K562 (cell line): ENCODE measurements around the gene ZNF487. TPM values are rescaled to one million over a fixed set of nuclear protein-coding genes. Genes with fewer than 3 reads are reported as not detected.

Experiments used
- BACH1 ChIP-seq: fragments of 200-800 bp; sonication (Bioruptor generic); IDR thresholded peaks from 2 replicates; pipeline ENCODE4 v1.6.1; 2016; ENCODE audit warnings: missing genetic modification characterization, missing compliant biosample characterization
- CBX3 ChIP-seq, 2 experiments: IDR thresholded peaks; 1 replicate in 1 of 2; 2 replicates in 1 of 2; pipeline ENCODE4 v1.6.1; 2012; ENCODE audit warnings: inconsistent platforms in 2 of 2, low read length in 2 of 2, borderline replicate concordance in 1 of 2, control low read depth in 1 of 2
- CREB1 ChIP-seq, 2 experiments: sonication (generic) in 1 of 2; formaldehyde crosslinking in 1 of 2; IDR thresholded peaks; 2 replicates each; pipeline versions ENCODE4 v1.6.1 to v1.8.0; 2012 to 2022; ENCODE audit warnings: inconsistent platforms in 1 of 2, mild to moderate bottlenecking in 1 of 2, missing genetic modification reagents in 1 of 2, moderate library complexity in 1 of 2
- FOXK2 ChIP-seq, 2 experiments: fragments of 450-650 bp; IDR thresholded peaks in 1 of 2; conservative IDR thresholded peaks in 1 of 2; 2 replicates each; pipeline ENCODE4 v1.6.1; 2016; ENCODE audit warnings: low read depth in 2 of 2, mild to moderate bottlenecking in 1 of 2
- HDAC2 ChIP-seq: fragments of 450-650 bp; IDR thresholded peaks from 2 replicates; pipeline ENCODE4 v1.6.1; 2016; ENCODE audit warnings: mild to moderate bottlenecking
- HDAC6 ChIP-seq: IDR thresholded peaks from 2 replicates; pipeline ENCODE4 v1.6.1; 2012; ENCODE audit warnings: low read depth, mild to moderate bottlenecking, control low read depth, inconsistent platforms, low read length, moderate library complexity
- KHSRP ChIP-seq: fragments of 450-650 bp; IDR thresholded peaks from 2 replicates; pipeline ENCODE4 v1.6.1; 2017
- PTBP1 ChIP-seq: fragments of 200-400 bp; formaldehyde crosslinking; IDR thresholded peaks from 2 replicates; pipeline ENCODE4 v1.6.1; 2017; ENCODE audit warnings: low read depth, low read length
- RBM15 ChIP-seq: fragments of 200-400 bp; formaldehyde crosslinking; IDR thresholded peaks from 2 replicates; pipeline ENCODE4 v1.6.1; 2018; ENCODE audit warnings: mild to moderate bottlenecking, low read length, moderate library complexity; ENCODE audit not compliant: insufficient read depth
- SAP30 ChIP-seq: fragments of 200-600 bp; sonication (generic); IDR thresholded peaks from 2 replicates; pipeline ENCODE4 v1.6.1; 2012; ENCODE audit warnings: borderline replicate concordance, low read depth, mild to moderate bottlenecking, moderate library complexity, low read length, control low read depth, inconsistent platforms; ENCODE audit not compliant: insufficient read depth, poor library complexity, severe bottlenecking
- SMARCA4 ChIP-seq: fragments of 450-650 bp; IDR thresholded peaks from 2 replicates; pipeline ENCODE4 v1.6.1; 2016
- SMC3 ChIP-seq: conservative IDR thresholded peaks from 2 replicates; pipeline ENCODE4 v1.6.1; 2011; ENCODE audit warnings: low read depth, low read length, improper control_type of control experiment; ENCODE audit not compliant: insufficient read depth
- SUPT5H ChIP-seq: fragments of 450-650 bp; IDR thresholded peaks from 2 replicates; pipeline ENCODE4 v1.6.1; 2016
- THRAP3 ChIP-seq: fragments of 450-650 bp; IDR thresholded peaks from 2 replicates; pipeline ENCODE4 v1.6.1; 2016; ENCODE audit warnings: mild to moderate bottlenecking, inconsistent platforms, borderline replicate concordance
- ZNF586 ChIP-seq: fragments of 450-650 bp; formaldehyde crosslinking; conservative IDR thresholded peaks from 2 replicates; pipeline ENCODE4 v1.4.0; 2020; ENCODE audit warnings: mild to moderate bottlenecking, moderate library complexity
- ZNF830 ChIP-seq: fragments of 250-450 bp; sonication (Bioruptor Pico); IDR thresholded peaks from 2 replicates; pipeline ENCODE4 v1.5.0; 2021; ENCODE audit warnings: mild to moderate bottlenecking
- polyA plus RNA-seq, 8 experiments: library from polyadenylated mRNA; depleted of rRNA in 4 of 8; stranded (reverse) in 5 of 8; unstranded in 3 of 8; fragments of >200 nt; fragmentation: Nextera tagmentation in 2 of 8; fragmentation: Illumina TruSeq in 1 of 8; extraction: Ambion mirVana in 2 of 8; extraction: Trizol in 1 of 8; gene quantifications; 2 replicates each; pipeline versions ENCODE4 v1.2.1 to v1.2.3, GENCODE V29; 2011 to 2014; ENCODE audit warnings: inconsistent platforms in 1 of 8, missing spikeins in 1 of 8
- total RNA-seq, 7 experiments: library from RNA; depleted of rRNA in 6 of 7; stranded (reverse); fragments of >200 nt in 6 of 7; fragmentation: Illumina TruSeq in 2 of 7; extraction: Trizol in 2 of 7; gene quantifications; 2 replicates each; pipeline versions ENCODE4 v1.2.1 to v1.2.3, GENCODE V29; 2011 to 2021; ENCODE audit warnings: low replicate concordance in 1 of 7
- TF ChIP-seq, protein P1 (sequence below): IDR thresholded peaks from 3 replicates; pipeline ENCODE4 v1.6.1; 2011; ENCODE audit warnings: borderline replicate concordance, mild to moderate bottlenecking, moderate library complexity; ENCODE audit not compliant: insufficient read length; ENCODE audit errors: extremely low read depth

ZNF487 gene
- total and polyA plus RNA-seq, 9 of the 15 experiments (the other 6 are each of a cell fraction or from before 2014, with no cell fraction given) = 1.9 to 6.5 (median 4.2) TPM

DNA sequence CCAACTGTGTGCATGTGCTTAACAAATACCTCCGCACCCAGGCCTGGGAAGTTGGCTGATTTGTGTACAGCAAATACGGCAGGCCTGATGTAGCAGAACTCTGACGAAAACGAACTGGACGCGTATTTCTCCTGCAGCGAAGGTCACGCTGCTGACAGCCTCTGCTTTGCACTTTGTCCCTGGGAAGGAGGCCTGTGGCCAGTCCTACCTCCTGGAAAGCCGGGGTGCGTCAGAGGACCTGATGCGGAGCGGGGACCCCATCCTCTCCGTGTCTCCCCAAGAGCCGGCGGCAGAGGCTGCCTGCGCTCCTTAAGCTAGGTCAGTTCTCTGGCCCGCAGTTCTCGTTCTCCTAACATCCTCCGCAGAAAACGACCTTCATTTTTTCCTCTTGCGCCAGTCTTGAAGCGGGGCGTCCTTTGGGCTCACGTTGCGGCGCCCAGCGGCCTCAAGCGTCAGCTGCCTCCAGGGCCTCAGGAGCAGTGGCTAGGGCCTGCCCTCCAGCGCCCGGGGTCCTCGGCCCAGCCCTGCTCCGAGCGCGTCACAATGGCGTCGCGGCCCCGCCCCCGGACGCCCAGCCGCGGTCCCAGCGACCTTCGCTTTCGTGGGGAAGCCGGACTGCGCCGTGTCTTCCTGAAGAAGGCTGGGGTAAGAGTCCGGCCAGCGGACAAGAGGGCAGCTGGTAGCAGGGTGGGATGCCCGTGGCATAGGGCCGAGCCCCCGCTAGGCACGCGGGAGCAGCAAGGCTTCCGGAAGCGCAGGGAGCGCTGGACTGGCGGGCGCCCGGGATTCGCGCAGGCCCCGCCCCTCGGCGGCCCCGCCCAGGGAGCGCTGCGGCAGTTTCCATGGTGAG is at the start of gene ZNF487 (continued):
- TF ChIP-seq, protein P1, sequence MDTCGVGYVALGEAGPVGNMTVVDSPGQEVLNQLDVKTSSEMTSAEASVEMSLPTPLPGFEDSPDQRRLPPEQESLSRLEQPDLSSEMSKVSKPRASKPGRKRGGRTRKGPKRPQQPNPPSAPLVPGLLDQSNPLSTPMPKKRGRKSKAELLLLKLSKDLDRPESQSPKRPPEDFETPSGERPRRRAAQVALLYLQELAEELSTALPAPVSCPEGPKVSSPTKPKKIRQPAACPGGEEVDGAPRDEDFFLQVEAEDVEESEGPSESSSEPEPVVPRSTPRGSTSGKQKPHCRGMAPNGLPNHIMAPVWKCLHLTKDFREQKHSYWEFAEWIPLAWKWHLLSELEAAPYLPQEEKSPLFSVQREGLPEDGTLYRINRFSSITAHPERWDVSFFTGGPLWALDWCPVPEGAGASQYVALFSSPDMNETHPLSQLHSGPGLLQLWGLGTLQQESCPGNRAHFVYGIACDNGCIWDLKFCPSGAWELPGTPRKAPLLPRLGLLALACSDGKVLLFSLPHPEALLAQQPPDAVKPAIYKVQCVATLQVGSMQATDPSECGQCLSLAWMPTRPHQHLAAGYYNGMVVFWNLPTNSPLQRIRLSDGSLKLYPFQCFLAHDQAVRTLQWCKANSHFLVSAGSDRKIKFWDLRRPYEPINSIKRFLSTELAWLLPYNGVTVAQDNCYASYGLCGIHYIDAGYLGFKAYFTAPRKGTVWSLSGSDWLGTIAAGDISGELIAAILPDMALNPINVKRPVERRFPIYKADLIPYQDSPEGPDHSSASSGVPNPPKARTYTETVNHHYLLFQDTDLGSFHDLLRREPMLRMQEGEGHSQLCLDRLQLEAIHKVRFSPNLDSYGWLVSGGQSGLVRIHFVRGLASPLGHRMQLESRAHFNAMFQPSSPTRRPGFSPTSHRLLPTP = no peak
- peak; percentile 94 for TF ChIP-seq CREB1 (IDR thresholded peaks at IDR 0.05)
- peak; percentile 96 for TF ChIP-seq CREB1 (CRISPR knock-in tag; IDR thresholded peaks at IDR 0.05)
- no peak; the same call in 1 of the 2 replicates for TF ChIP-seq ZNF586 (CRISPR knock-in tag)
- no peak for TF ChIP-seq THRAP3
- peak in 1 of 2 experiments; percentile 15; a peak in 2 of 3 replicates for TF ChIP-seq CBX3 (IDR thresholded peaks at IDR 0.05; ENCODE audit: borderline replicate concordance in 1 of 2, low read length in 2 of 2)
- TF ChIP-seq HDAC2 = peak; percentile 74; the same call in 1 of the 2 replicates
- no peak for TF ChIP-seq BACH1 (tag)
- TF ChIP-seq PTBP1 = no peak
- peak; percentile 72; the same call in 1 of the 2 replicates for TF ChIP-seq SMARCA4
- TF ChIP-seq SAP30 = no peak
- no peak for TF ChIP-seq KHSRP
- no peak for TF ChIP-seq RBM15
- 0 out of 2 replicates have a peak, but pooled peaks have one; percentile 24 for TF ChIP-seq SMC3
- TF ChIP-seq ZNF830 (CRISPR knock-in tag) = no peak; the same call in 1 of the 2 replicates
- TF ChIP-seq FOXK2 (conservative IDR thresholded peaks at IDR 0.05 in 1 of 2, IDR thresholded peaks at IDR 0.05 in 1 of 2; ENCODE audit: low read depth in 2 of 2) = 0 out of 4 replicates have a peak, but pooled peaks of 1 of the 2 experiments have one; percentile 35
- peak; percentile 91 for TF ChIP-seq SUPT5H
- no peak for TF ChIP-seq HDAC6
